MM.1S (cell line): ENCODE measurements around the gene PPP1R7.

ENCODE experiments used
- DNase-seq: peaks from one replicate; pipeline ENCODE4 v3.0.0-alpha.2; 2015
- H2AFZ ChIP-seq: fragments of 300-600 bp; sonication (generic); 2 replicates; pipeline ENCODE4 v1.6.0; 2016; ENCODE audit warnings: antibody characterized with exemption, low read length
- H3F3A ChIP-seq: fragments of 300-600 bp; sonication (generic); 2 replicates; pipeline ENCODE4 v1.6.1; 2016; ENCODE audit warnings: mild to moderate bottlenecking, antibody characterized with exemption, low read length, moderate library complexity, mixed read lengths; ENCODE audit not compliant: insufficient read depth
- H3K27ac ChIP-seq: fragments of 300-600 bp; sonication (generic); 2 replicates; pipeline ENCODE4 v1.5.1; 2016; ENCODE audit warnings: mild to moderate bottlenecking, low read length
- H3K27me3 ChIP-seq: fragments of 300-600 bp; sonication (generic); replicated peaks from 2 replicates; pipeline ENCODE4 v1.6.0; 2016; ENCODE audit warnings: low read length; ENCODE audit not compliant: insufficient read depth
- H3K36me3 ChIP-seq: fragments of 300-600 bp; sonication (generic); replicated peaks from 2 replicates; pipeline ENCODE4 v1.6.1; 2016; ENCODE audit warnings: mild to moderate bottlenecking, low read length, mixed read lengths; ENCODE audit not compliant: insufficient read depth
- H3K4me1 ChIP-seq: fragments of 300-600 bp; sonication (generic); 2 replicates; pipeline ENCODE4 v1.6.1; 2016; ENCODE audit warnings: low read length, mixed read lengths
- H3K4me2 ChIP-seq: fragments of 300-600 bp; sonication (generic); 2 replicates; pipeline ENCODE4 v1.6.0; 2016; ENCODE audit warnings: low read depth, low read length
- H3K4me3 ChIP-seq: fragments of 300-600 bp; sonication (generic); 2 replicates; pipeline ENCODE4 v1.5.1; 2016; ENCODE audit warnings: low read length, mixed read lengths
- H3K79me2 ChIP-seq: fragments of 300-600 bp; sonication (generic); 2 replicates; pipeline ENCODE4 v1.6.1; 2016; ENCODE audit warnings: mixed run types, low read length, mixed read lengths
- H3K9ac ChIP-seq: fragments of 300-600 bp; sonication (generic); 2 replicates; pipeline ENCODE4 v1.6.1; 2016; ENCODE audit warnings: low read length, mixed read lengths
- H3K9me2 ChIP-seq: fragments of 300-600 bp; sonication (generic); replicated peaks from 2 replicates; pipeline ENCODE4 v1.6.1; 2016; ENCODE audit warnings: mild to moderate bottlenecking, low read length, mixed read lengths; ENCODE audit not compliant: insufficient read depth
- H3K9me3 ChIP-seq: fragments of 300-600 bp; sonication (generic); replicated peaks from 2 replicates; pipeline ENCODE4 v1.6.1; 2016; ENCODE audit warnings: mild to moderate bottlenecking, low read length, mixed read lengths; ENCODE audit not compliant: insufficient read depth
- H4K20me1 ChIP-seq: fragments of 300-600 bp; sonication (generic); 2 replicates; pipeline ENCODE4 v1.6.1; 2016; ENCODE audit warnings: mild to moderate bottlenecking, low read length, moderate library complexity, mixed read lengths; ENCODE audit not compliant: insufficient read depth
- CTCF ChIP-seq: fragments of 300-600 bp; sonication (generic); IDR thresholded peaks from 2 replicates; pipeline ENCODE4 v1.5.1; 2016; ENCODE audit warnings: antibody characterized with exemption, low read length, mixed read lengths
- EZH2 ChIP-seq: fragments of 300-600 bp; sonication (generic); optimal IDR thresholded peaks from 2 replicates; pipeline ENCODE3; 2017; ENCODE audit warnings: low read depth, mild to moderate bottlenecking, antibody characterized with exemption, low read length, mixed read lengths
- EZH2phosphoT487 ChIP-seq: fragments of 300-600 bp; sonication (generic); IDR thresholded peaks from 2 replicates; pipeline ENCODE4 v1.6.1; 2018; ENCODE audit warnings: antibody characterized with exemption, low read length

PPP1R7 gene

GRCh38 chr2:241228081-241228859 is 78.0 kb downstream of the PPP1R7 start:
- H3K79me2 ChIP-seq = no peaks in the 10 kb centered on the region
- no peaks in the 10 kb centered on the region for H3K9me2 ChIP-seq
- H3K9ac ChIP-seq = no peak overlapping the region
- no peaks in the 10 kb centered on the region for H4K20me1 ChIP-seq
- H3K27ac ChIP-seq = no peak overlapping the region
- no peaks in the 10 kb centered on the region for H3K9me3 ChIP-seq
- DNase-seq = no peak
- H3K27me3 ChIP-seq = no peaks in the 10 kb centered on the region
- TF ChIP-seq EZH2 = no peak
- H3F3A ChIP-seq = no peaks in the 10 kb centered on the region
- no peak overlapping the region for H2AFZ ChIP-seq
- H3K36me3 ChIP-seq = no peaks in the 10 kb centered on the region; the same call in 1 of the 2 replicates
- no peak overlapping the region for H3K4me2 ChIP-seq
- H3K4me1 ChIP-seq = no peaks in the 10 kb centered on the region
- no peak overlapping the region for H3K4me3 ChIP-seq

- no peak overlapping the region for H3K4me2 ChIP-seq
- H3K27ac ChIP-seq = no peak overlapping the region
- no peaks in the 10 kb centered on the region for H3K9me2 ChIP-seq
- no peak for DNase-seq
- no peaks in the 10 kb centered on the region for H3F3A ChIP-seq
- no peak overlapping the region for H3K4me3 ChIP-seq
- H3K79me2 ChIP-seq = no peaks in the 10 kb centered on the region
- H2AFZ ChIP-seq = no peak overlapping the region
- no peaks in the 10 kb centered on the region; the same call in 1 of the 2 replicates for H3K36me3 ChIP-seq
- no peak for TF ChIP-seq EZH2
- TF ChIP-seq EZH2phosphoT487 = no peak
- TF ChIP-seq CTCF = no peak
- no peaks in the 10 kb centered on the region for H4K20me1 ChIP-seq
- H3K9me3 ChIP-seq = no peaks in the 10 kb centered on the region
- no peaks in the 10 kb centered on the region for H3K4me1 ChIP-seq
- H3K27me3 ChIP-seq = no peaks in the 10 kb centered on the region
- H3K9ac ChIP-seq = no peak overlapping the region
These were observed 78.7 kb downstream of the PPP1R7 start for GRCh38 chr2:241228860-241229516.

DNA sequence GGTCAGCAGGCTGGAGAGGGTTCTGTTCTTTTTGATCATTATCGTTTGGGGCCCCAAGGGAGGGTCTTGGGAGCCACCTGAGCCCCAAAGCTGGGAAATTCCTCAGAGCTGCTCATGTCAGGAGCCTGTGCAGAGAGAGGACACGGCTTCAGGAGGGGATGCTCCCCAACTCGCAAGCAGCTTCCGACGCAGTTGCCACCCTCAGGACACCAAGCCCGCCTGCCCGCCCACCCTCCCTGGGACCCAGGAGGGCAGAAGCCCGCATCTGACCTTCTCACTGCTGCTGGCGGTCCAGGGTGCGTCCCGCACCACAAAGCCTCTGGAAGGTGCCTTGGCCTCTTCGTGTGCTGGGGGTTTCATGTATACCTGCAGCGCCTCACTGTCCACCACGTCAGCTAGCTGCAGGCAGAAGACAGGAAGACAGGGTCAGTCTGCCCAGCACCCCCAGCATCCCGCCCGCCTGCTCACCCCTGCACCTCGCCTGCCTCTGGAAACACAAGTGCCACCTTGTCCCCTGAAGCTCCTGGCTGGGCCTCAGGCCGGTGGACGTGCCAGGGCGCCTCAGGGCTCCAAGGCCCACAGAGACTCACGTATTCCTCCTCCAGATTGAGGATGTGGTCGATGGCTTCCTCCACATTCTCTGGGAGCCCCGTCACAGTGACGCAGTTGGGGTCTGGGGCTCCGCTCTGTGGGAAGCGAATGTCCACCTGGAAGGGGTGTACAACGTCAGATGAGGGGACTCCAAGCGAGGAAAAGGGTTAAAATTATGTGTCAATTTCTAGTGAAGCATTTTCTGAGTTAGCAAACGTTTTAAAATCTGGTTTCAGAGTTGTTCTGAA is 79.5 kb downstream of the PPP1R7 start:
- no peaks in the 10 kb centered on the region for H3K79me2 ChIP-seq
- H3K4me2 ChIP-seq = no peak overlapping the region
- no peaks in the 10 kb centered on the region for H3K27me3 ChIP-seq
- H3K9ac ChIP-seq = no peak overlapping the region
- no peak overlapping the region for H3K4me3 ChIP-seq
- no peak for DNase-seq
- no peaks in the 10 kb centered on the region for H3K9me2 ChIP-seq
- H3K9me3 ChIP-seq = no peaks in the 10 kb centered on the region
- H3K36me3 ChIP-seq = no peaks in the 10 kb centered on the region; the same call in 1 of the 2 replicates
- no peaks in the 10 kb centered on the region for H3F3A ChIP-seq
- no peak for TF ChIP-seq EZH2
- TF ChIP-seq CTCF = no peak
- TF ChIP-seq EZH2phosphoT487 = no peak
- no peak overlapping the region for H3K27ac ChIP-seq
- no peaks in the 10 kb centered on the region for H3K4me1 ChIP-seq
- H2AFZ ChIP-seq = no peak overlapping the region
- no peaks in the 10 kb centered on the region for H4K20me1 ChIP-seq
